Measurements from ENCODE around the gene DIDO1.

- TF ChIP-seq CTCF (IDR thresholded peaks at IDR 0.05) (no peak), EZH2 (IDR thresholded peaks at IDR 0.05; ENCODE audit: borderline replicate concordance, insufficient read depth, low read depth, low read length, poor library complexity, severe bottlenecking) (no peak)
These were observed 76.9 kb downstream of the DIDO1 start for GRCh38 chr20:62849431-62849830.

All from B cell (primary cell).